HG03460 (cell line): ENCODE measurements around the gene AFP.

Source experiments
- ATAC-seq: cut with Tn5 transposase; IDR thresholded peaks from one replicate; pipeline ENCODE4 v1.9.1; 2021; ENCODE audit not compliant: unreplicated experiment

Gene AFP

DNA sequence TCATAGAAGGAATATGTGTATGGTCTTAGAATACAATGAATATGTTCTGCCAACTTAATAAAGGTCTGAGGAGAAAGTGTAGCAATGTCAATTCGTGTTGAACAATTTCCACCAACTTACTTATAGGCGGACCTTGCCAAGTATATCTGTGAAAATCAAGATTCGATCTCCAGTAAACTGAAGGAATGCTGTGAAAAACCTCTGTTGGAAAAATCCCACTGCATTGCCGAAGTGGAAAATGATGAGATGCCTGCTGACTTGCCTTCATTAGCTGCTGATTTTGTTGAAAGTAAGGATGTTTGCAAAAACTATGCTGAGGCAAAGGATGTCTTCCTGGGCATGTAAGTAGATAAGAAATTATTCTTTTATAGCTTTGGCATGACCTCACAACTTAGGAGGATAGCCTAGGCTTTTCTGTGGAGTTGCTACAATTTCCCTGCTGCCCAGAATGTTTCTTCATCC, 22.7 kb upstream of the AFP start:
- no peak for ATAC-seq

DNA sequence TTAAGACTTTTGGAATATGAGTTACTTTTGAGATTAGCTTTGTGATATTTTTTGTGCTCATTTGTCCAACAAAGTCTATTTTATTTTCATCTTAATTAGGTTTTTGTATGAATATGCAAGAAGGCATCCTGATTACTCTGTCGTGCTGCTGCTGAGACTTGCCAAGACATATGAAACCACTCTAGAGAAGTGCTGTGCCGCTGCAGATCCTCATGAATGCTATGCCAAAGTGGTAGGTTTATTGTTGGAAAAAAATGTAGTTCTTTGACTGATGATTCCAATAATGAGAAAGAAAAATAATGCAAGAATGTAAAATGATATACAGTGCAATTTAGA, 21.1 kb upstream of the AFP start:
- ATAC-seq: no peak

DNA sequence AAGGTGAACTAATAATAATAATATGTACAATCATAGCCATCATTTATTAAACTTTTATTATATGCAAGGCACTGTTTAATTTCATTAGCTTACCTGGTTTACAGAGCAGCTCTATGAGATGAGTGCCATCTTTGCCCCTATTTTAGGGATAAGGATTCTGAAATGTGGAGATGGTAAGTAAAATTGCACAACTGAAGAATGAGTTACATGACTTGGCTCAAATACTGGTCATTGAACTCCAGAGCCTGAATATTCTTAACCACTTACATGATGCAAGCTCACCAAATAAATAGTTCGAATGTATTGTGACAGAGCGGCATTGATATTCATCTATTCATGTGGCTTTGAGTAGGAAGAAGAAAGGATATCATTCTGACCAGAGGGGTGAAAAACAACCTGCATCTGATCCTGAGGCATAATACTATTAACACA, 20.2 kb upstream of the AFP start:
- ATAC-seq: no peak

DNA sequence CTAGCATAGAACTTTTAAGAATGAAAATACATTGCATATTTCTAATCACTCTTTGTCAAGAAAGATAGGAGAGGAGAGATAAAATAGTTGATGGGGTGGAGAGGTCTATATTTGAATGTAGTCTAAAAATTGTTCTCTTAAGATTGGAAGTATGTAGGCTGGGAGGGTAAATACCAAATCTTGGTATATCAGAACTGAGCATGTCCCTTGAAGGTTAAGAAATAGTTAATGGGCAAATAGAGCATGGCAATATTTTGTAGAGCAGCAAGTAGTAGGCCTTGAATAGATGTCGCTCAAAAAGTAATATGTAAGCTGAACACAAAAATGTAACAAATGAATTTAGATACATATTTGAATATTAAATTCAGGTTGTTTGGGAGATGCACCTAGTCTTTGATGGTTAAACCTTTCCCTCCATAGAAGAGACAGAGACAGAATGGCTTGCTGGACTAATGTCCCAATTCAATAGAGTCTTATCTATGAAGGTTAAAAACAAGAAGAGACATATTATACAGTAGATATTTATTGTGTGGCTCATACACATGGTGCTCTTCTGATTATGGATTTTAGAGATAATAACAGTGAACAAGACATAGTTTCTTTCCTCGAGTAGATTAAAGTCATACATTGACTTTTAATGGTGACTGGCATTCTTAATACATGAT, 19.5 kb upstream of the AFP start:
- ATAC-seq: no peak

DNA sequence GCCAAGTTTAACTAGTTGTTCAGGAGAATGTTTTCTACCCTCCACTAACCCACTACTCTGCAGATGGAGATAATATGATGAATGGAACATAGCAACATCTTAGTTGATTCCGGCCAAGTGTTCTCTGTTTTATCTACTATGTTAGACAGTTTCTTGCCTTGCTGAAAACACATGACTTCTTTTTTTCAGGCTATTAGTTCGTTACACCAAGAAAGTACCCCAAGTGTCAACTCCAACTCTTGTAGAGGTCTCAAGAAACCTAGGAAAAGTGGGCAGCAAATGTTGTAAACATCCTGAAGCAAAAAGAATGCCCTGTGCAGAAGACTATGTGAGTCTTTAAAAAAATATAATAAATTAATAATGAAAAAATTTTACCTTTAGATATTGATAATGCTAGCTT, 18.7 kb upstream of the AFP start:
- no peak for ATAC-seq

DNA sequence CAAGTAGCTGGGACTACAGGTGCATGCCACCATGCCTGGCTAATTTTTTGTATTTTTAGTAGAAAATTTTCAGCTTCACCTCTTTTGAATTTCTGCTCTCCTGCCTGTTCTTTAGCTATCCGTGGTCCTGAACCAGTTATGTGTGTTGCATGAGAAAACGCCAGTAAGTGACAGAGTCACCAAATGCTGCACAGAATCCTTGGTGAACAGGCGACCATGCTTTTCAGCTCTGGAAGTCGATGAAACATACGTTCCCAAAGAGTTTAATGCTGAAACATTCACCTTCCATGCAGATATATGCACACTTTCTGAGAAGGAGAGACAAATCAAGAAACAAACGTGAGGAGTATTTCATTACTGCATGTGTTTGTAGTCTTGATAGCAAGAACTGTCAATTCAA, 18.0 kb upstream of the AFP start:
- ATAC-seq: no peak

DNA sequence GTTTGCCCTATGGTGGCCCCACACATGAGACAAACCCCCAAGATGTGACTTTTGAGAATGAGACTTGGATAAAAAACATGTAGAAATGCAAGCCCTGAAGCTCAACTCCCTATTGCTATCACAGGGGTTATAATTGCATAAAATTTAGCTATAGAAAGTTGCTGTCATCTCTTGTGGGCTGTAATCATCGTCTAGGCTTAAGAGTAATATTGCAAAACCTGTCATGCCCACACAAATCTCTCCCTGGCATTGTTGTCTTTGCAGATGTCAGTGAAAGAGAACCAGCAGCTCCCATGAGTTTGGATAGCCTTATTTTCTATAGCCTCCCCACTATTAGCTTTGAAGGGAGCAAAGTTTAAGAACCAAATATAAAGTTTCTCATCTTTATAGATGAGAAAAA, 17.3 kb upstream of the AFP start:
- no peak for ATAC-seq

DNA sequence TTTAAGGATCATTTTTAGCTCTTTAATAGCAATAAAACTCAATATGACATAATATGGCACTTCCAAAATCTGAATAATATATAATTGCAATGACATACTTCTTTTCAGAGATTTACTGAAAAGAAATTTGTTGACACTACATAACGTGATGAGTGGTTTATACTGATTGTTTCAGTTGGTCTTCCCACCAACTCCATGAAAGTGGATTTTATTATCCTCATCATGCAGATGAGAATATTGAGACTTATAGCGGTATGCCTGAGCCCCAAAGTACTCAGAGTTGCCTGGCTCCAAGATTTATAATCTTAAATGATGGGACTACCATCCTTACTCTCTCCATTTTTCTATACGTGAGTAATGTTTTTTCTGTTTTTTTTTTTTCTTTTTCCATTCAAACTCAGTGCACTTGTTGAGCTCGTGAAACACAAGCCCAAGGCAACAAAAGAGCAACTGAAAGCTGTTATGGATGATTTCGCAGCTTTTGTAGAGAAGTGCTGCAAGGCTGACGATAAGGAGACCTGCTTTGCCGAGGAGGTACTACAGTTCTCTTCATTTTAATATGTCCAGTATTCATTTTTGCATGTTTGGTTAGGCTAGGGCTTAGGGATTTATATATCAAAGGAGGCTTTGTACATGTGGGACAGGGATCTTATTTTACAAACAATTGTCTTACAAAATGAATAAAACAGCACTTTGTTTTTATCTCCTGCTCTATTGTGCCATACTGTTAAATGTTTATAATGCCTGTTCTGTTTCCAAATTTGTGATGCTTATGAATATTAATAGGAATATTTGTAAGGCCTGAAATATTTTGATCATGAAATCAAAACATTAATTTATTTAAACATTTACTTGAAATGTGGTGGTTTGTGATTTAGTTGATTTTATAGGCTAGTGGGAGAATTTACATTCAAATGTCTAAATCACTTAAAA, 16.6 kb upstream of the AFP start:
- ATAC-seq: no peak

DNA sequence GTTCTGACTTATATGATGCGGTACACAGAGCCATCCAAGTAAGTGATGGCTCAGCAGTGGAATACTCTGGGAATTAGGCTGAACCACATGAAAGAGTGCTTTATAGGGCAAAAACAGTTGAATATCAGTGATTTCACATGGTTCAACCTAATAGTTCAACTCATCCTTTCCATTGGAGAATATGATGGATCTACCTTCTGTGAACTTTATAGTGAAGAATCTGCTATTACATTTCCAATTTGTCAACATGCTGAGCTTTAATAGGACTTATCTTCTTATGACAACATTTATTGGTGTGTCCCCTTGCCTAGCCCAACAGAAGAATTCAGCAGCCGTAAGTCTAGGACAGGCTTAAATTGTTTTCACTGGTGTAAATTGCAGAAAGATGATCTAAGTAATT, 15.4 kb upstream of the AFP start:
- no peak for ATAC-seq

DNA sequence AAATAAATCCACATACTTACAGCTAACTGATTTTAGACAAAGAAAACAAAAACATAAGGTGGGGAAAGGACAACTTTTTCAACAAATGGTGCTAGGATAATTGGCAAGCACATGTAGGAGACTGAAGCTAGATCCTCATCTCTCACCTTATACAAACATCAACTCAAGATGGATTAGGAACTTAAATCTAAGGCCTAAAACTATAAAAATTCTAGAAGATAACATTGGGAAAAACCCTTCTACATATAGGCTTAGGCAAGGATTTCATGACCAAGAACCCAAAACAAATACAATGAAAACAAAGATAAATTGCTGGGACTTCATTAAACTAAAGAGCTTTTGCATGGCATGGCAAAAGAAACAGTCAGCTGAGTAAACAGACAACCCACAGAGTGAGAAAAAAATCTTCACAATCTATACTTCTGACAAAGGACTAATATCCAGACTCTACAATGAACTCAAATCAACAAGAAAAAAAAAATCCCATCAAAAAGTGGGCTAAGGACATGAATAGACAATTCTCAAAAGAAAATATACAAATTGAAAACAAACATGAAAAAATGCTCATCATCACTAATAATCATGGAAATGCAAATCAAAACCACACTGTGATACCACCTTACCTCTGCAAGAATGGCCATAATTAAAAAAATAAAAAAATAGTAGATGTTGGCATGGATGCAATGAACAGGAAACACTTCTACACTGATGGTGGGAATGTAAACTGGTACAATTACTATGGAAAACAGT, 14.1 kb upstream of the AFP start:
- no peak for ATAC-seq

DNA sequence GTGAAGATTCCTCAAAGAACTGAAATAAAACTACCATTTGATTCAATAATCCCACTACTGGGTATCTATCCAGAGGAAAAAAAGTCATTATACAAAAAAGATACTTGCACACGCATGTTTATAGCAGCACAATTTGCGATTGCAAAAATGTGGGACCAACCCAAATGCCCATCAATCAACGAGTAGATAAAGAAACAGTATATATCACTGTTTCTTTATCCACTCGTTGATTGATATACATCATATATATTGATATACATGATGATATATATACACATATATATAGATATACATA, 13.6 kb upstream of the AFP start:
- no peak for ATAC-seq

DNA sequence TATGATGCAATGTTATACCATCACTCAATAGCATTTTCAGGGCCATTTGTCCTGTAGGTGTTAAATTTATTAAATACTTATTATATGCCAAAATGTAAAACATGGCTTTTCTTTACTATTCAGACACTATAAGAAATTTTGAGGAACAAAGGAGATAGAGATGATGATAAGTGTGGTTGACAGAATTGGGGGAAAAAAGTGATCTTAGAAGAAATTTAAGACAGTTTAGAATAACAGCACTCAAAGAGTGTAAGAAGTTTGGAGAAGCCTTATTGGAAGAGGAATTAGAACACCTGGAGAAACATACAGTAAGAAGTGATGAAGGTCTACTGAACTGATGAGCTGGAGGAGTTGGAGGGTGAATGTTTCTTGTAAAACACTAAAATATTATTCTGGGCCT, 12.8 kb upstream of the AFP start:
- ATAC-seq: no peak

DNA sequence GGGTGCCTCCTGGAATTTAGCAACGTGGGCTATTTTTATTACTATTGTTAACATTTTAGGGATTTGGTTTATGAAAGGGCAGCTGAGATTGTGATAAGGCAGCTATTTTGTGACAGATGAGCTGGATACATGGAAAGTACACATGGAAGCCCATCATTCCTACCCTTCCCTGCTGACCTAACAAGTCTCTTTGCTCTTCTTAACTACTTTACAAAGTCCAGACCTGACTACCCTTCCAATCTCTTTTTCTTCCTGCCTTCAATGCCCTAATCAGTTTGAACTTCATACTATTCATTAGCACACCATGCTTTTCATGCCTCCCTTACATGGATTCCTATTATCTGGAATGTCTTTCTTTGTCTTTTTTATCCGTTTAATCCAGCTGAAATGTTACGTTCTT, 9.4 kb upstream of the AFP start:
- ATAC-seq: no peak

DNA sequence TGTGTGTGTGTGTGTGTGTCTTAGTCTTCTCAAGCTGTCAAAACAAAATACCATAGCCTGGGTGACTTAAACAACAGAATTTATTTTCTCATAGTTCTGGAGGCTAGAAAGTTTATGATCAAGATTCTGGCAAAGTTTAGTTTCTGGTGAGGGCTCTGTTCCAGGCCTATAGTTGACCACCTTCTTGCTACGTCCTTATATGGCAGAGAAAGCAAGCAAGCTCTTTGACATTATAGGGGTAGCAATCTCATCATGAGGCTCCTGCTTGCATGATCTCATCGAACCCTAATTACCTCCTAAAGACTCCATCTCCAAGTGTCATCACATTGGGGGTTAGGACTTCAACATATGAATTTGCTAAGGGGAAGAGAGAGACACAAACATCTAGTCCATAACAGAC, 6.9 kb upstream of the AFP start:
- ATAC-seq: no peak

DNA sequence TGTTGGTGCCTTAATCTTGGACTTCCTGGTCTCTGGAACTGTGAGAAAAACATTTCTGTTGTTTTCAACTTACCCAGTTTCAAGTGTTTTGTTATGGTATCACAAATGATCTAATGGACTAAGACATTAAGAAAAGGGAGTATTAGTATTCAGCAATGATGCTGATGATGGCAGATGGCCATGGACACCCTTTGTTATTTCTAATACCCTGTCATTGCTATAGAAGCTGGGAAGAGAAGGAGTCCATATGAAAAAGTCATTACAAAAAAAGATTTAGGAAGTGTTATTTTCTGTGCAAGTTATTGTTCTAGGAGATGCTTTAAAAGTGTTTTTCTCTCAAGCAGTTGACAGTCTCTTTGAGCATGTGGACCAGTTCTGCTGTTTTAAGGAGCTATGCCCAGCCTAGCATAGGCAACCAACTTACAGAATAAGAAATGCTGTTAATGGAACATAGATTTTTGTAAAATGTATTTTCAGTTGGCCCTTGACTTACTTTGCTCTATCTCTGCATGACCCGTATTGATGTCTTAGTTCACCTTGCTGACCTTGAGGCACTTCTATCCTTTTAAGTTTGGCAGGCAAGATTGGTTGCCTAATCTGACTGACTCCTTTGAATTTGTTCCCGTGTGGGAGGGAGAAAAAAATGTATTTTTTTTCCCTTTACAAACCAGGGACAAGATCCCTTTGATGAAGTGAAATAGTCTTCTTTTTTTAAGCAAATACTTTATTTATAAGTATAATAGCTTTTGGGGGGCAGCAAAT, 6.0 kb upstream of the AFP start:
- ATAC-seq: no peak

DNA sequence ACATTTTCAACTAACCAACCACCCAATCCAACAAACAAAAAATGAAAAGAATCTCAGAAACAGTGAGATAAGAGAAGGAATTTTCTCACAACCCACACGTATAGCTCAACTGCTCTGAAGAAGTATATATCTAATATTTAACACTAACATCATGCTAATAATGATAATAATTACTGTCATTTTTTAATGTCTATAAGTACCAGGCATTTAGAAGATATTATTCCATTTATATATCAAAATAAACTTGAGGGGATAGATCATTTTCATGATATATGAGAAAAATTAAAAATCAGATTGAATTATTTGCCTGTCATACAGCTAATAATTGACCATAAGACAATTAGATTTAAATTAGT, 4.2 kb upstream of the AFP start:
- no peak for ATAC-seq

DNA sequence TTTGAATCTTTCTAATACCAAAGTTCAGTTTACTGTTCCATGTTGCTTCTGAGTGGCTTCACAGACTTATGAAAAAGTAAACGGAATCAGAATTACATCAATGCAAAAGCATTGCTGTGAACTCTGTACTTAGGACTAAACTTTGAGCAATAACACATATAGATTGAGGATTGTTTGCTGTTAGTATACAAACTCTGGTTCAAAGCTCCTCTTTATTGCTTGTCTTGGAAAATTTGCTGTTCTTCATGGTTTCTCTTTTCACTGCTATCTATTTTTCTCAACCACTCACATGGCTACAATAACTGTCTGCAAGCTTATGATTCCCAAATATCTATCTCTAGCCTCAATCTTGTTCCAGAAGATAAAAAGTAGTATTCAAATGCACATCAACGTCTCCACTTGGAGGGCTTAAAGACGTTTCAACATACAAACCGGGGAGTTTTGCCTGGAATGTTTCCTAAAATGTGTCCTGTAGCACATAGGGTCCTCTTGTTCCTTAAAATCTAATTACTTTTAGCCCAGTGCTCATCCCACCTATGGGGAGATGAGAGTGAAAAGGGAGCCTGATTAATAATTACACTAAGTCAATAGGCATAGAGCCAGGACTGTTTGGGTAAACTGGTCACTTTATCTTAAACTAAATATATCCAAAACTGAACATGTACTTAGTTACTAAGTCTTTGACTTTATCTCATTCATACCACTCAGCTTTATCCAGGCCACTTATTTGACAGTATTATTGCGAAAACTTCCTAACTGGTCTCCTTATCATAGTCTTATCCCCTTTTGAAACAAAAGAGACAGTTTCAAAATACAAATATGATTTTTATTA, 3.6 kb upstream of the AFP start:
- no peak for ATAC-seq

DNA sequence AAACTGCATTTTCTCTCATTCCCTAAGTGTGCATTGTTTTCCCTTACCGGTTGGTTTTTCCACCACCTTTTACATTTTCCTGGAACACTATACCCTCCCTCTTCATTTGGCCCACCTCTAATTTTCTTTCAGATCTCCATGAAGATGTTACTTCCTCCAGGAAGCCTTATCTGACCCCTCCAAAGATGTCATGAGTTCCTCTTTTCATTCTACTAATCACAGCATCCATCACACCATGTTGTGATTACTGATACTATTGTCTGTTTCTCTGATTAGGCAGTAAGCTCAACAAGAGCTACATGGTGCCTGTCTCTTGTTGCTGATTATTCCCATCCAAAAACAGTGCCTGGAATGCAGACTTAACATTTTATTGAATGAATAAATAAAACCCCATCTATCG, 2.9 kb upstream of the AFP start:
- ATAC-seq: no peak

DNA sequence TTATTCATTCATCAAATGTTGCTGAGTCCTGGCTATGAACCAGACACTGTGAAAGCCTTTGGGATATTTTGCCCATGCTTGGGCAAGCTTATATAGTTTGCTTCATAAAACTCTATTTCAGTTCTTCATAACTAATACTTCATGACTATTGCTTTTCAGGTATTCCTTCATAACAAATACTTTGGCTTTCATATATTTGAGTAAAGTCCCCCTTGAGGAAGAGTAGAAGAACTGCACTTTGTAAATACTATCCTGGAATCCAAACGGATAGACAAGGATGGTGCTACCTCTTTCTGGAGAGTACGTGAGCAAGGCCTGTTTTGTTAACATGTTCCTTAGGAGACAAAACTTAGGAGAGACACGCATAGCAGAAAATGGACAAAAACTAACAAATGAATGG, 1.7 kb upstream of the AFP start:
- peak; percentile 57 for ATAC-seq

DNA sequence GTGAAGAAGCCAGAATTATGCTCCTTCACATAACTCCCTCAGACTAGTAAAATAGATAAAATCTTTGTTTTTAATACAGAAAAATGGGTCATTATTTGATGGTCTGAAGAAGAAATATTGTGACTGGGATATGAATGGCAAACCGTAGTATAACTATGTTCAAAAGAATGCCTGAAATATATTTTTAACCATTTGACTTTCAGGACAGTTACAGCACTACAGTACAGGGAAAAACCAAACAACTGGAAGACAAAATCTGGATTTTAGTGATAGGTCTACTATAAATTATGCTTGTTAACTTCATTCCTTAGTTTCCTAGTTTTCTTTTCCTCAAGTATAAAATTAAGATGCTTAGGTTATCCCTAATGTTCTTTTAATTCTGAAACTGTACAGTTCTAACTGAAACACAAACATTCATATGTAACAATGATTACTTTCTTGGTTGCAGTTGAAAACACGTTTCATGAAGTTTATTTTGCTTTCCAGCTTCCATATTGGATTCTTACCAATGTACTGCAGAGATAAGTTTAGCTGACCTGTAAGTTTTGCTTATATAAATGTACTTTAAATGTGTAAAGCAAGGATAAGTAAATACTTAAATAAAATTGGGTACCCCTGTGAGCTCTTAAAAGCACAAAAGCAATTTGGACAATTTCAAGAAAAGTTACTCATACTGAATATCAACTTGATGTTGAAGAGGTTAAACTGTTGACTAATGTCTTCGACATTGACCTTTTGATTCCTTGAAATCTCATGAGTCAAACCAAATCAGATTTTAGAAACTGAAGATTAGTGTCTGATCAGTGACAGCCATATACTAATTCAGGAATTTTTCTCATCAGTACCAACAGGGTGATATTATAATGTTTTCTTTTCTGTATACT, 895 bp downstream of the AFP start:
- ATAC-seq: no peak
